HCEC 1CT (cell line): ENCODE measurements around the gene HS2ST1.
"Not testable (repeated sequence)": the region's sequence is repeated elsewhere in the genome, so short reads cannot be mapped to it uniquely, and the experiment has no call there.

Experiments
- DNase-seq: peaks from one replicate; pipeline ENCODE4 v3.0.0-alpha.2; 2017

HS2ST1 gene

GRCh38 chr1:86926883-86927282, 12.4 kb downstream of the HS2ST1 start:
- DNase-seq, result no peak

GRCh38 chr1:86928819-86929218, 14.4 kb downstream of the HS2ST1 start:
- no peak for DNase-seq

DNA sequence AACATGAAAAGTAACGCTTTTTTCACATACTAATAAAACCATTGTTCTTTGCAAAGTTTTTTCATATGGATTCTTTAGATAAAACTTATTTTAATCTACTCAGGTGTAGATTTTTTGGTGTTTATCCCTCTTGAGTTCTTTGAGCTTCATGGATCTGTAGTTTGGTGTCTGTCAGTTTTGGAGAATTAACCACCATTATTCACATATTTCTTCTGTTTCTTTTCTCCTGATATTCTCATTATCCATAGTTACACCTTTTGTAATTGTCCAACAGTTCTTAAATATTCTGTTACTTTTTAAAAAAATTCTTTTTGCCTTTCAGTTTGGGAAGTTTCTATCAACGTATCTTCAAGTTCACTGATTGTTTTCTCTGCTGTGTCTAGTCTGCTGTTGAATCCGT, 18.6 kb downstream of the HS2ST1 start:
- no peak for DNase-seq

DNA sequence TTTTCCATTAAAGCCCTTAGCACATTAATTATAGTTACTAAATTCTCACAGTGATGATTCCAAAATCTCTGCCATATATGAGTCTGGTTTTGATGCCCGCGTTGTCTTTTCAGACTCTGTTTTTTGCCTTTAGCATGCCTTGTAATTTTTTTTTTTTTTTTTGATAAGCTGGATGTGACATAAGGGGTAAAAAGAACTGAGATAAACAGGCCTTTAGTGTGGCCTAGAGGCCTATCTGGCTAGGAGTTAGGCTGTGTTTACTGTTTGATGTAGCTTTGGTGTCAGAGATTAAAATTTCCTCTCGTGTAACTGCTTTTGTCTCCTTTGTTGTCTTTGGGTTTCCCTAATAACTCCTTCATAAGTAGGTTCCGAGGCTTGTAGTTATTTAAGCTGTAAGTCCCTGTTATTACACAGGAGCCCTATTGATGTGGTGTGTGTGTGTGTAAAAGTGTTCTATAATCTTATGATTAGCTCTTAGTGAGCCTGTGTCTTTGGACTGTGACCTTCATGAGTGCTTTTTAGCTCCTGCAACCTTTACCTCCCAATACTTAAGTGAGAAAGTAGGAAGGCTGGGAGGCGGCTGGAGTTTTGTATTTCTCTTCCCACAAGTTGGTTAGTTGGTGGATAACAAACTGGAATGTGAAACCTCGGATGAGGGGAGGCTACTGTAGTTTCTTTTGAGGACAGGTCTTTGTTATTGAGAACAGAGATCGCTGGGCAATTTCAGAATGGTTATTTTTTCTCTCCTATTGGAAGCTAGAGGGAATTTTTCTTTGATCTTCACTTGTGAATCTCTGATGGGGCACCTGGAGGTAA, 19.3 kb downstream of the HS2ST1 start:
- no peak for DNase-seq

- peak; percentile 33 for DNase-seq
These were observed 24.0 kb downstream of the HS2ST1 start for GRCh38 chr1:86938450-86938849.

DNA sequence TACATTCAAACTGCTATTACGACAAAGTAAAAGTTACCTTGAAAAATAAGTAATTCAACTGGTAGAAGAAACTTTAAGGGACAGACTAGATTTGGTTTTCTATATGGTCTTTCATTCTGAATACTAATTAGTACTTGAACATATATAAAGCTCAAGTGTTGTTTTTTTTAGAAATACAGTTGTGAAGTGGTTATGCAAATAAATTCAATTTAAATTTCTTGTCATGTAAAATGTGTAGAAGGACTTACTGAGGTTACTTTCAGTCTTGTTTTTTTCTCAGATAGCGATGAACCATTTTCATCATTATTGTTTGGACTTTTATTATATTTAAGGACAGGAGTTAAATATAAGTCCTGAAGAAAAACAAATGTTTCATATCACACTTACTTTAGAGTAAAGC, 24.4 kb downstream of the HS2ST1 start:
- DNase-seq, result no peak

GRCh38 chr1:86939406-86939805, 25.0 kb downstream of the HS2ST1 start:
- DNase-seq, result no peak

DNA sequence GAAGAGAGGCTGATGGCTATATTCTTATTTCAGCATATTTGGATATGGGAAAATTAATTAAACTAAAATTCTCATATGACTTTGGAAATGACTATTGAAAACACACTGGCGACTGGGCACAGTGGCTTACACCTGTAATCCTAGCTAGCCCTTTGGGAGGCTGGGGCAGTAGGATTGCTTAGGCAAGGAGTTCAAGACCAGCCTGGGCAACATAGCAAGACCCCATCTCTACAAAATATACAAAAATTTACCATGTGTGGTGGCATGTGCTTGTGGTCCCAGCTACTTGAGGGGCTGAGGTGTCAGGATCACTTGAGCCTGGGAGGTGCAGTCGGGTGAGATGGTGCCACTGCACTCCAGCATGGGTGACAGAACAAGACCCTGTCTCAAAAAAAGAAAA, 26.2 kb downstream of the HS2ST1 start:
- no peak for DNase-seq

- DNase-seq, result no peak
These were observed 27.6 kb downstream of the HS2ST1 start for GRCh38 chr1:86942042-86942441.

- DNase-seq, result no peak
These were observed 28.3 kb downstream of the HS2ST1 start for GRCh38 chr1:86942743-86943142.

DNA sequence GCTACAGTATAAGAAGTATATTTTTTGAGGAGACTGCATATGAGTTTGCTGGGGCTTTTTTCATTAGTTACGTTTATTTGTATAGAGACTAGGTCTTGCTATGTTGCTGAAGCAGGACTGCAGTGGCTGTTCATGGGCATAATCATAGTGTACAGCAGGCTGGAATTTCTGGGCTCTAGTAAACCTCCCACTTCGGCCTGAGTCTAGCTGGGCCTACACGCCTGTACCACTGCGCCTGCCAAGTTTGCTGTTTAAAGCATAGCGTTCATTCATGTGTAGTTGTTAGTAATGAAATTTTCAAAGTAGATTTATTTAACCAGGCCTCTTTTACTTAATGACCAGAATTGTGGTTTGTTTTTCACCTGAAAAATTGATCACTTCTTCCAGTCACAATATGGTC, 33.8 kb downstream of the HS2ST1 start:
- DNase-seq, result no peak

- DNase-seq, result no peak
These were observed 36.4 kb downstream of the HS2ST1 start for GRCh38 chr1:86950712-86951419.

DNA sequence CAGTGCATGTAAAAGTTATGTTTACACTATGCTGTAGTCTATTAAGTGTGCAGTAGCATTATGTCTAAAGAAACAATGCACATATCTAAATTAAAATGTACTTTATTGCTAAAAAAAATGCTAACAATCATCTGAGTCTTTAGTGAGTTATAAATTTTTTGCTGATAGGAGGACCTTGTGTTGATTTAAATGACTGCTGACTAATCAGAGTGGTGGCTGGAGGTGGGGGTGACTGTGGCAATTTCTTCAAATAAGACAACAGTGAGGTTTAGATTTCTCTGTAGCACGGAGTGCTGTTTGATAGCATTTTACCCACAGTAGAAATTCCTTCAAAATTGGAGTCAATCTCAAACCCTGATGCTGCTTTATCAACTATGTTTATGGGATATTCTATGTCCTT, 37.0 kb downstream of the HS2ST1 start:
- no peak for DNase-seq

DNA sequence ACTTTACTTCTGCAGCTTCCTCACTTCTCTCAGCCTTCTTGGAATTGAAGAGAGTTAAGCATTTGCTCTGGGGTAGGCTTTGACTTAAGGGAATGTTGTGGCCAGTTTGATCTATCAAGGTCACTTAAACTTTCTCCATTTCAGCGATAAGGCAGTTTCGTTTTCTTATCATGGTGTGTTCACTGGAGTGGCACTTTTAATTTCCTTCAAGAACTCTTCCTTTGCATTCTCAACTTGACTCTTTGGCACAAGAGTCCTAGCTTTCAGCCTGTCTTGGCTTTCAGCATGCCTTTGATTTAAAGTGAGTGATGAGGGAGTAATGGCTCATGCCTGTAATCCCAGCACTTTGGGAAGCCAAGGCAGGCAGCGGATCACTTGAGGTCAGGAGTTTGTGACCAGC, 38.7 kb downstream of the HS2ST1 start:
- DNase-seq, result no peak

DNA sequence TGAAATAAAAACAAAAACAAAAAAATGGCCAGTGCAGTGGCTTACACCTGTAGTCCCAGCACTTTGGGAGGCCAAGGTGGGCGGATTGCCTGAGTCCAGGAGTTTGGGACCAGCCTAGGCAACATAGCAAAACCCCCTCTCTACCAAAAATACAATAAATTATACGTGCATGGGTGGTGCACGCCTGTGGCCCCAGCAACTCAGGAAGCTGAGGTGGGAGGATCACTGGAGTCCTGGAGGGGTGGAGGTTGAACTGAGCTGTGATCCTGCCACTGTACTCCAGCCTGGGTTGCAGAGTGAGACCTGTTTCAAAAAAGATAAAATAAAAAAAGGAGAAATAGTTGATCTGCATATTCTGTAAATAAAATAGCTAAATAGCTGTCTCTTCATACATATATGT, 41.2 kb downstream of the HS2ST1 start:
- no peak for DNase-seq

DNA sequence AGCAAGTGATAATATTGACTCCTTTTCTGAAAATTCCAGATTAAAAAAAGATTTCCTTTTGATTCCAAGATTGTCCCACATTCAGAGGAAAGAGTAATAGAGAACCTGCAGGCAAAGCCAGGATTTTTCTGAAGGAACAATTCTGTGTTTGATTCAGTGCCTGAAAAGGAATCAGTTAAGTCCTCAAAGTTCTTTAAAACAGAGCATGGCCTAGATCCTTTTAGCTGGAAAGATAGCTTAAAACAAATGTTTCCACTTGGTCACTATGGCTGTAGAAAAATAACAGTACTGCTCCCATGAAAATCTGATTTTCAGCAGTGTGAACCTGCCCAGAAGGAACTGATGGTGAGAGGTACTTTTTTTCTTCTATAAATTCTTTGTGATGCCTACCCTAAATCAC, 41.8 kb downstream of the HS2ST1 start:
- DNase-seq, result no peak

GRCh38 chr1:86957221-86957620, 42.8 kb downstream of the HS2ST1 start:
- DNase-seq, result no peak

DNA sequence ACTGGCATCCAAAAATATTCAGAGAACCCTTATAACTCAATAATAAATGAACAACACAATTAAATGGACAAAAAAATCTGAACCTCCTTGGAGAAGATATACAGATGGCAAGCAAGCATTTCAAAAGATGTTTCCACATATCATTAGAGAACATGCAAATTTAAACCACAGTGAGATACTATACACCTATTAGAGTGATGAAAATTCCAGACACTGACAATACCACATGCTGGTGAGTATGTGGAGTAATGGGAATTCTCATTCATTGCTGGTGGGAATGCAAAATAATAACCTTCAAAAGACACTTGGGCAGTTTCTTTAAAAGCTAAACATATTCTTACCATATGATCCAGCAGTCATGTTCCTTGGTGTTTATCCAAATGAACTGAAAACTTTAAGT, 46.1 kb downstream of the HS2ST1 start:
- DNase-seq, result no peak

DNA sequence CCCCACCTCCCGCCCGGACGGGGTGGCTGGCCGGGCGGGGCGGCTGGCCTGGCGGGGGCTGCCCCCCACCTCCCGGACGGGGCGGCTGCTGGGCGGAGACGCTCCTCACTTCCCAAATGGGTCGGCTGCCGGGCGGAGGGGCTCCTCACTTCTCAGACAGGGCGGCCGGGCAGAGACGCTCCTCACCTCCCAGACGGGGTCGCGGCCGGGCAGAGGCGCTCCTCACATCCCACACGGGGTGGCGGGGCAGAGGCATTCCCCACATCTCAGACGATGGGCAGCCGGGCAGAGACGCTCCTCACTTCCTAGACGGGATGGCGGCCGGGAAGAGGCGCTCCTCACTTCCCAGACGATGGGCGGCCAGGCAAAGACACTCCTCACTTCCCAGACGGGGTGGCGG, 49.4 kb downstream of the HS2ST1 start:
- DNase-seq, result not testable (repeated sequence)

DNA sequence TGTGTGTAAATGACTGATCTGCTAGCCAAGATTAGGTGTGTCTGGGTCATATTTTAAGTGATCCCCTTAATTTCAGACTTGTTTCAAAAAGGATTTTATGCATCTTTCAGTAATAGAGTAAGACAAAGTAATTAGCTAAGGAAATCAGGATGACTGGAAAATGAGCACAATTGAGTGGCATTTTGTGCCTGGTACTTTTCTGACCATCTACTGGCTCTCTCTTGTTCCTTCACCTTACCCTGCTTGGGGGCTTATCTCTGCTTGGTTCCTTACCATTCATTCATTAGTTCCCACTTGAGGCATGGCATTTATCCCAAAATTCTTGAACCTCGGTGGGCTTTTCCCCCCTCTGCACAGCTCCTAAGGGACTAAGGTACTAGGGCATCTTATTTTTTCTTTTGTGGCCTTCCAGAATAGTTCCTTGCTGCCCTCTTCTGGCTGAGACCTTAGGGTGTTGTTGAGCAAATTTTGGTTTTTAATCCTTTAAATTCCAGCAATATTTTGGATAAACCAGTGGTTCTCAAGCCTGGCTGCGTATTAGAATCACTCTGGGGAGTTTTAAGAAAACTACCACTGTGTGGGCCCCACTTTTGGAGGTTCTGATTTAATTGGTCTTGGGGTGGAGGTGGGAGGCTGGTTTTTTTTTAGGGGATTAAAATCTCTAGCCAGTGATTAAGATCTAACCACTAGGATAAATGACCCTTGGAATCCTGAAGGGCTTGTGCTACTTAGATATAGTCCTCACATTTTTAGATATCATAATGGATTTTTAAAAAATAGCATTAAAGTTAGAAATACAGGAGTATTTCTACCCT, 50.8 kb downstream of the HS2ST1 start:
- DNase-seq, result peak; percentile 53

- DNase-seq, result no peak
These were observed 51.4 kb downstream of the HS2ST1 start for GRCh38 chr1:86965827-86966182.

DNA sequence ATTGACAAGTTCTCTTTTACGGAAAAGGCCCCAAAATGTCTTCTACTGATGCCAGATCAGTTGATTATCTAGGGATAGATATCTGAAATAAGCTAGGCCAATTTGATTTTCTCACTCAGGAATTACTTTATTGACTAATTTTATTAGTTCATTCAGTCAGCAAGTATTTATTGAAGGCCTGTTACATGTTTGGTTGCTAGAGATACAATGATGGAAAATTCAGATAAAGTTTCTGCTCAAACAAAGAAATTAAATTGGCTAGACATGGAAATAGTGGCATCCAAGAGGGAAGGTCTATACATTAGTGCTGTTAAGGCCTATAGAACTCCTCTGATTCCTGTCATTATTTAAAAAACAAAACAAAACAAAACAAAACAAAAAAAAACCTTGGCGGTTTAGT, 56.5 kb downstream of the HS2ST1 start:
- no peak for DNase-seq

GRCh38 chr1:86971778-86972177, 57.3 kb downstream of the HS2ST1 start:
- no peak for DNase-seq

- no peak for DNase-seq
These were observed 57.8 kb downstream of the HS2ST1 start for GRCh38 chr1:86972262-86972661.
